IMR-90 (cell line): ENCODE results near the gene VRK2.
"Not testable (repeated sequence)": the region's sequence is repeated elsewhere in the genome, so short reads cannot be mapped to it uniquely, and the experiment has no call there.

Source experiments
- BHLHE40 ChIP-seq: fragments of 150-350 bp; IDR thresholded peaks from 2 replicates; pipeline ENCODE4 v1.6.1; 2016; ENCODE audit warnings: mild to moderate bottlenecking, low read depth, low read length
- CTCF ChIP-seq: conservative IDR thresholded peaks from 2 replicates; pipeline ENCODE4 v1.5.1; 2012; ENCODE audit warnings: mild to moderate bottlenecking, low read depth, low read length, improper control_type of control experiment
- FOS ChIP-seq: fragments of 150-350 bp; IDR thresholded peaks from 2 replicates; pipeline ENCODE4 v1.6.1; 2016; ENCODE audit warnings: low read depth, low read length
- MAFK ChIP-seq: IDR thresholded peaks from 2 replicates; pipeline ENCODE4 v1.6.1; 2012; ENCODE audit warnings: low read depth, low read length, improper control_type of control experiment
- NFE2L2 ChIP-seq: fragments of 150-350 bp; IDR thresholded peaks from 2 replicates; pipeline ENCODE4 v1.6.1; 2016; ENCODE audit warnings: low read depth, mild to moderate bottlenecking, low read length
- POLR2A ChIP-seq: IDR thresholded peaks from 2 replicates; pipeline ENCODE4 v1.6.1; 2012; ENCODE audit warnings: mild to moderate bottlenecking, low read depth, low read length
- RAD21 ChIP-seq: IDR thresholded peaks from 2 replicates; pipeline ENCODE4 v1.6.1; 2012; ENCODE audit warnings: low read length, improper control_type of control experiment
- RCOR1 ChIP-seq: IDR thresholded peaks from 2 replicates; pipeline ENCODE4 v1.6.1; 2012; ENCODE audit warnings: mild to moderate bottlenecking, low read length, improper control_type of control experiment; ENCODE audit not compliant: insufficient replicate concordance
- RFX5 ChIP-seq: IDR thresholded peaks from 2 replicates; pipeline ENCODE4 v1.8.0; 2012; ENCODE audit warnings: low read depth, mild to moderate bottlenecking, low read length, moderate library complexity
- USF2 ChIP-seq: fragments of 150-350 bp; IDR thresholded peaks from 2 replicates; pipeline ENCODE4 v1.6.1; 2017; ENCODE audit warnings: mild to moderate bottlenecking, antibody characterized with exemption, low read length, low read depth

- TF ChIP-seq POLR2A, CTCF, USF2, RCOR1, RAD21, NFE2L2, BHLHE40, MAFK, RFX5, FOS: not testable (repeated sequence)
Observed at GRCh38 chr2:58171831-58172230, 125.2 kb downstream of the VRK2 start.
